Measurements from ENCODE around the gene SCAPER. TPM values are rescaled to one million over a fixed set of nuclear protein-coding genes. Genes with fewer than 3 reads are reported as not detected.

The SCAPER gene
- total RNA-seq, 1 donor from 2014 or later, result 29.2 TPM

GRCh38 chr15:76668900-76669299 lies 236.2 kb downstream of the SCAPER start:
- no peak for DNase-seq

- no peak for DNase-seq
Observed at GRCh38 chr15:76667943-76668715, 237.0 kb downstream of the SCAPER start.

- DNase-seq, result no peak
Observed at GRCh38 chr15:76664895-76665294, 240.2 kb downstream of the SCAPER start.

- no peak for DNase-seq
Observed at GRCh38 chr15:76664411-76664810, 240.7 kb downstream of the SCAPER start.

- DNase-seq, result no peak
Observed at GRCh38 chr15:76663529-76663928, 241.6 kb downstream of the SCAPER start.

GRCh38 chr15:76648732-76649444 lies 256.3 kb downstream of the SCAPER start:
- DNase-seq, result no peak

- no peak for DNase-seq
Observed at GRCh38 chr15:76647612-76648011, 257.5 kb downstream of the SCAPER start.

- no peak for DNase-seq
Observed at GRCh38 chr15:76644646-76645045, 260.5 kb downstream of the SCAPER start.

- DNase-seq, result no peak
Observed at GRCh38 chr15:76642671-76643070, 262.5 kb downstream of the SCAPER start.

GRCh38 chr15:76637166-76637565 lies 268.0 kb downstream of the SCAPER start:
- DNase-seq, result no peak

GRCh38 chr15:76636059-76636458 lies 269.1 kb downstream of the SCAPER start:
- no peak for DNase-seq

GRCh38 chr15:76626611-76627010 lies 278.5 kb downstream of the SCAPER start:
- DNase-seq, result no peak

GRCh38 chr15:76625267-76625666 lies 279.9 kb downstream of the SCAPER start:
- DNase-seq, result no peak

- DNase-seq, result no peak
Observed at GRCh38 chr15:76614725-76615124, 290.4 kb downstream of the SCAPER start.

GRCh38 chr15:76588811-76589747 lies 316.1 kb downstream of the SCAPER start:
- DNase-seq, result no peak

GRCh38 chr15:76585576-76585897 lies 319.6 kb downstream of the SCAPER start:
- no peak for DNase-seq

- no peak for DNase-seq
Observed at GRCh38 chr15:76584868-76585575, 320.1 kb downstream of the SCAPER start.

- DNase-seq, result no peak
Observed at GRCh38 chr15:76582550-76582949, 322.6 kb downstream of the SCAPER start.

GRCh38 chr15:76577879-76578512 lies 327.1 kb downstream of the SCAPER start:
- DNase-seq, result no peak

GRCh38 chr15:76576523-76577279 lies 328.4 kb downstream of the SCAPER start:
- DNase-seq, result no peak

GRCh38 chr15:76575679-76576078 lies 329.5 kb downstream of the SCAPER start:
- DNase-seq, result no peak

All from skin of body (tissue), 2 donors.